ENCODE results near the gene RASGRP1.

- TF ChIP-seq CTCF (optimal IDR thresholded peaks at IDR 0.05 in 1 of 3, IDR thresholded peaks at IDR 0.05 in 1 of 3, conservative IDR thresholded peaks at IDR 0.05 in 1 of 3; ENCODE audit: extremely low read depth in 1 of 3, insufficient read depth in 2 of 3, low read length in 3 of 3) (no peak), EZH2 (IDR thresholded peaks at IDR 0.05; ENCODE audit: low read length) (no peak)
Measured at GRCh38 chr15:38514601-38515000, 50.0 kb downstream of the RASGRP1 start.

All from keratinocyte (primary cell).